DMS53 (cell line): ENCODE measurements around the gene CTRL.
"Not testable (repeated sequence)": the region's sequence is repeated elsewhere in the genome, so short reads cannot be mapped to it uniquely, and the experiment has no call there.

Experiments
- DNase-seq: peaks from one replicate; lab custom pipeline; 2025; lab: John Stamatoyannopoulos, UW

Gene CTRL

GRCh38 chr16:67924140-67924906 is 7.3 kb downstream of the CTRL start:
- DNase-seq = no peak

GRCh38 chr16:67923414-67924116 is 8.1 kb downstream of the CTRL start:
- peak; percentile 18 for DNase-seq

- DNase-seq = no peak
Observed at GRCh38 chr16:67922740-67923139, 8.9 kb downstream of the CTRL start.

- DNase-seq = no peak
Observed at GRCh38 chr16:67922221-67922620, 9.4 kb downstream of the CTRL start.

GRCh38 chr16:67919622-67920221 is 11.9 kb downstream of the CTRL start:
- no peak for DNase-seq

- peak; percentile 89 for DNase-seq
Observed at GRCh38 chr16:67917852-67918236, 13.8 kb downstream of the CTRL start.

GRCh38 chr16:67917140-67917851 is 14.4 kb downstream of the CTRL start:
- DNase-seq = no peak

- peak; percentile 16 for DNase-seq
Observed at GRCh38 chr16:67915831-67916723, 15.6 kb downstream of the CTRL start.

GRCh38 chr16:67915496-67915769 is 16.2 kb downstream of the CTRL start:
- DNase-seq = not testable (repeated sequence)

GRCh38 chr16:67914758-67915495 is 16.7 kb downstream of the CTRL start:
- DNase-seq = no peak

- peak; percentile 33 for DNase-seq
Observed at GRCh38 chr16:67910158-67910557, 21.5 kb downstream of the CTRL start.

GRCh38 chr16:67909056-67909742 is 22.5 kb downstream of the CTRL start:
- no peak for DNase-seq

GRCh38 chr16:67907397-67908180 is 24.1 kb downstream of the CTRL start:
- DNase-seq = no peak

- DNase-seq = no peak
Observed at GRCh38 chr16:67902831-67903230, 28.8 kb downstream of the CTRL start.

- DNase-seq = no peak
Observed at GRCh38 chr16:67901734-67902133, 29.9 kb downstream of the CTRL start.

GRCh38 chr16:67897231-67897630 is 34.4 kb downstream of the CTRL start:
- no peak for DNase-seq

GRCh38 chr16:67893743-67894399 is 37.8 kb downstream of the CTRL start:
- no peak for DNase-seq

GRCh38 chr16:67892899-67893742 is 38.5 kb downstream of the CTRL start, which contains the start of gene PSKH1:
PSKH1 (plus strand) TSS chr16:67893254; CDS start chr16:67908750, 15,496 bp downstream.
- peak; percentile 95 for DNase-seq
